OCI-LY1 (cell line): ENCODE measurements around the gene TJP3.

Experiments used
- CTCF ChIP-seq: fragments of 200-600 bp; sonication (generic), shearing (Covaris generic); IDR thresholded peaks from 2 replicates; pipeline ENCODE4 v1.5.1; 2017; ENCODE audit warnings: mild to moderate bottlenecking, antibody characterized with exemption, low read length, moderate library complexity, mixed read lengths
- EZH2 ChIP-seq: fragments of 200-600 bp; sonication (generic), shearing (Covaris generic); IDR thresholded peaks from 2 replicates; pipeline ENCODE4 v1.8.0; 2017; ENCODE audit warnings: borderline replicate concordance, mixed run types, mild to moderate bottlenecking, antibody characterized with exemption, low read length, moderate library complexity, mixed read lengths

- TF ChIP-seq CTCF (no peak), EZH2 (no peak)
Observed at GRCh38 chr19:3684054-3684816, 23.9 kb upstream of the TJP3 start.
